ENCODE results near the gene GRIK5. TPM values are rescaled to one million over a fixed set of nuclear protein-coding genes. Genes with fewer than 3 reads are reported as not detected.

The GRIK5 gene
- total RNA-seq, 1 donor from 2014 or later = 0.37 TPM

DNA sequence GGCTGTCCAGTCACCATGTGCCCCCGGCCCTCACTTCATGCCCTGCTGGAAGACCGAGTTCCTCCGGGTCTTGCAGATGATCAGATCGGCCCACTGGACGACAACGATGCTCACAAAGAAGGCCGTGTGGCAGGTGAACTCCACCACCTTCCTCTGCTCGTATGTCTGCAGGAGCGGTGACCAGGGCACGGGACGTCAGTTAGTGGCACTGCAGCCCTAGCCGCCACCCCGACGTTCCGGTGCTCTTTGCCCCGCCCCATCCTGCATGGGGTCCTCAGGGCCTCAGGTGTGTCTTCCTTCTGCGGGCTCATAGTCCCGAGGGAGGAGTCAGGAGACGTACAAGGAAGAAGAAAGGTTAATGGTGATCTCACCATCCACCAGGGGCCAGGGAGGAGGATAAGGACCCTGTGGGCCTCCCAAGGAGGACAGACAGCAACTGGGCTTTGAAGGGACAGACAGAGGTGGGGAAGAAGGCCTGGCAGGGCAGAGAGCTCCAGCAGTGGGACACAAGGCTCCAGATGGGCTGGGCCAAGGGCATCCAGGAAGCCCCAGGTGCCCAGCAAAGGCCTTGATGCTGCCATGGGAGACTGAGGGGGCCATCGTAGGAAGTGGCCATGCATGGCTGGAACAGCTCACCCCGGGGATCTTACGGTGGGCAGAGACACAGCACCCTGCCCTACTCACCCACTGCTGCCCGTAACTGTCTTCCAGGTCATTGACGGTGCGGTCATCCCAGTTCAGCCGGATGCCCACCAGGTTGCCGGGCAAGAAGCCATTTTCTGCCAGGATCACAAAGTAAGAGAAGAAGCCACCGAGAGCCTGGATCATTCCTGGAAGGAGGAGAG lies 101.0 kb downstream of the GRIK5 start:
- Mint-ChIP-seq H3K36me3 (ENCODE audit: low read depth) (peaks cover 1% of the 10 kb centered on the region), H3K4me3 (ENCODE audit: unreplicated experiment) (no peak overlapping the region), H3K9me3 (ENCODE audit: low read depth) (no peaks in the 10 kb centered on the region), H3K27me3 (ENCODE audit: low read depth) (peaks cover 39% of the 10 kb centered on the region), H3K27ac (ENCODE audit: unreplicated experiment) (no peak overlapping the region), H3K4me1 (ENCODE audit: low read depth) (no peaks in the 10 kb centered on the region)
- no peak for DNase-seq (ENCODE audit: low spot score)
- TF ChIP-seq, protein P1, sequence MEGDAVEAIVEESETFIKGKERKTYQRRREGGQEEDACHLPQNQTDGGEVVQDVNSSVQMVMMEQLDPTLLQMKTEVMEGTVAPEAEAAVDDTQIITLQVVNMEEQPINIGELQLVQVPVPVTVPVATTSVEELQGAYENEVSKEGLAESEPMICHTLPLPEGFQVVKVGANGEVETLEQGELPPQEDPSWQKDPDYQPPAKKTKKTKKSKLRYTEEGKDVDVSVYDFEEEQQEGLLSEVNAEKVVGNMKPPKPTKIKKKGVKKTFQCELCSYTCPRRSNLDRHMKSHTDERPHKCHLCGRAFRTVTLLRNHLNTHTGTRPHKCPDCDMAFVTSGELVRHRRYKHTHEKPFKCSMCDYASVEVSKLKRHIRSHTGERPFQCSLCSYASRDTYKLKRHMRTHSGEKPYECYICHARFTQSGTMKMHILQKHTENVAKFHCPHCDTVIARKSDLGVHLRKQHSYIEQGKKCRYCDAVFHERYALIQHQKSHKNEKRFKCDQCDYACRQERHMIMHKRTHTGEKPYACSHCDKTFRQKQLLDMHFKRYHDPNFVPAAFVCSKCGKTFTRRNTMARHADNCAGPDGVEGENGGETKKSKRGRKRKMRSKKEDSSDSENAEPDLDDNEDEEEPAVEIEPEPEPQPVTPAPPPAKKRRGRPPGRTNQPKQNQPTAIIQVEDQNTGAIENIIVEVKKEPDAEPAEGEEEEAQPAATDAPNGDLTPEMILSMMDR (IDR thresholded peaks at IDR 0.05) = no peak

DNA sequence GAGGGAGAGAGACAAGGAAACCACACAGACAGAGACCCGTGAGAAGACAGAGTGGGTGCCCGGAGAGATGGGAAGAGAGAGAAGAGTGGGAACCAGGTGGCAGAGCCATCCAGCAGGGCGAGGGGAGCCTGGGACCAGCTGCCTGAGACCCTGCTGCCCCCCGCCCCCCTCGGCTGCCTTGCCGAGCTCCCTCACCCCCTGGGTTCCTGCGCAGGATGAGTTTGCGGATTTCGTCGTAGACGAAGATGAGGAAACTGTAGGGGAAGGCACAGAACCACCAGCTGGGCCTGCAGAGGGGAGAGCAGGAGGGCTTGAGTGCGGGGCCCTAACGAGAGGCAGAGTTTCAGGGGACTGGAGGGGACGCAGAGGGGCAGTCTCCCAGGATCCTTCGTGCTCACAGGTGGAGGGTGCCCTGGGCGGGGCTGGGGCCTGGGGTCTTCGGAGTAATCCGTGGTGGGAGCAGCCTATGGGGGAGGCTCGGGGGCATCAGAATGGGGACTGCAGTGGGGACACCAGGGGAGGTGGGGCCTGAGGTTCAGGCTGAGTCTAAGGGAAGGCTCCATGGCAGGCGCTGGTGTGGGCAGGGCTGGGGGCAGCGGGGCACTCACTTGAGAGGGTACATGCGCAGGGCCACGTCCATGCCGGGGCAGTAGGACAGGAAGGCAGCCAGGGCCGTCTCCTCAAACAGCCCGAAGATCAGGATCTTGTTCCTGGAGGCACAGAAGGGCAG lies 102.8 kb downstream of the GRIK5 start:
- DNase-seq (ENCODE audit: low spot score) = no peak
- H3K4me3 Mint-ChIP-seq (ENCODE audit: unreplicated experiment) = no peak overlapping the region
- H3K4me1 Mint-ChIP-seq (ENCODE audit: low read depth) = no peaks in the 10 kb centered on the region
- H3K9me3 Mint-ChIP-seq (ENCODE audit: low read depth) = no peaks in the 10 kb centered on the region
- peaks cover 30% of the 10 kb centered on the region for H3K27me3 Mint-ChIP-seq (ENCODE audit: low read depth)
- peaks cover 1% of the 10 kb centered on the region for H3K36me3 Mint-ChIP-seq (ENCODE audit: low read depth)
- TF ChIP-seq, protein P1 (IDR thresholded peaks at IDR 0.05) = no peak
- no peak overlapping the region for H3K27ac Mint-ChIP-seq (ENCODE audit: unreplicated experiment)

DNA sequence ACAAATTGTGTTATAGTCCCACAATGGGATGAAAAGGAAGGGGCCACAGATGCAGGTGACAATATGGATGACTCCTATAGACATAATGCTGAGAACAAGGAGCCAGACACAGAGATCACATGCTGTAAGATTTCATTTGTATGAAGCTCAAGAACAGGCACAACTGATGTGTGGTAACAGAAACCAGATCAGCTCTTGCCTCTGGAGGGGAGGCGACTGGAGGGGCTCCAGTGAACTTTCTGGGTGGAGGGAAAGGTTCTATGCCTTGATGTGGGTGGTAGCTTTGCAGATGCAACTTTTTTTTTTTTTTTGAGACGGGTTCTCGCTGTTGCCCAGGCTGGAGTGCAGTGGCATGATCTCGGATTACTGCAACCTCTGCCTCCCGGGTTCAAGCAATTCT lies 104.9 kb downstream of the GRIK5 start:
- no peak for DNase-seq (ENCODE audit: low spot score)
- Mint-ChIP-seq H3K27me3 (ENCODE audit: low read depth) (peaks cover 23% of the 10 kb centered on the region), H3K27ac (ENCODE audit: unreplicated experiment) (no peak overlapping the region), H3K36me3 (ENCODE audit: low read depth) (peaks cover 1% of the 10 kb centered on the region), H3K4me3 (ENCODE audit: unreplicated experiment) (no peak overlapping the region), H3K9me3 (ENCODE audit: low read depth) (no peaks in the 10 kb centered on the region), H3K4me1 (ENCODE audit: low read depth) (no peaks in the 10 kb centered on the region)
- TF ChIP-seq, protein P1 (IDR thresholded peaks at IDR 0.05) = no peak

DNA sequence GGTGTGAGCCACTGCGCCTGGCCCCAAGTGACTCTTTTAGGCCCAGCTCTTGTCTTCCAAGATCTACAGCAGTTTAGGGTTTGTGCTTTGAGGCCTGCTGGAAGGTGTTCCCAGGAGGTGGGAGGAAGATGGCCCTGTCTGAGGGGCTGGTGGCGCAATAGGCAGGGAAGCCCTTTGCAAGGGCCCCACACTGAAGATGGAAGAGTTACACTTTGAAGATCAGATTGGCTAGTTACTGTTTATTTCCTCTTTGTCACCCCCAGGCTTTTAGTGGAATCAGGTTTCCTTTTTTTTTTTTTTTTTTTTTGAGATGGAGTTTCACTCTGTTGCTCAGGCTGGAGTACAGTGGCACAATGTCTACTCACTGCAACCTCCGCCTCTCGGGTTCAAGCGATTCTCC lies 109.0 kb downstream of the GRIK5 start:
- Mint-ChIP-seq H3K9me3 (ENCODE audit: low read depth) (no peaks in the 10 kb centered on the region), H3K36me3 (ENCODE audit: low read depth) (peaks cover 4% of the 10 kb centered on the region), H3K4me3 (ENCODE audit: unreplicated experiment) (no peak overlapping the region), H3K4me1 (ENCODE audit: low read depth) (peaks cover 21% of the 10 kb centered on the region), H3K27ac (ENCODE audit: unreplicated experiment) (no peak overlapping the region), H3K27me3 (ENCODE audit: low read depth) (peaks cover 2% of the 10 kb centered on the region)
- DNase-seq (ENCODE audit: low spot score) = no peak
- TF ChIP-seq, protein P1 (IDR thresholded peaks at IDR 0.05) = no peak

Measured in chondrocyte (in vitro differentiated cells).